Neural cell (in vitro differentiated cells): ENCODE measurements around the gene PLEKHD1. TPM values are rescaled to one million over a fixed set of nuclear protein-coding genes. Genes with fewer than 3 reads are reported as not detected.

Source experiments
- H2AFZ ChIP-seq: fragments of 200-600, 300-800 bp; sonication (generic), shearing (Covaris generic); 2 replicates; pipeline ENCODE4 v1.6.0; 2014; ENCODE audit warnings: low read depth, mild to moderate bottlenecking, antibody characterized with exemption, low read length, moderate library complexity
- H3F3A ChIP-seq: fragments of 200-600 bp; shearing (Covaris generic); 2 replicates; pipeline ENCODE4 v1.6.1; 2016; ENCODE audit warnings: mild to moderate bottlenecking, moderate library complexity, mixed read lengths, antibody characterized with exemption, low read length; ENCODE audit not compliant: insufficient read depth, poor library complexity, severe bottlenecking
- H3K27ac ChIP-seq: fragments of 200-600, 300-800 bp; sonication (generic), shearing (Covaris generic); 2 replicates; pipeline ENCODE4 v1.5.1; 2014; ENCODE audit warnings: mild to moderate bottlenecking, low read length, moderate library complexity
- H3K27me3 ChIP-seq: fragments of 300-800, 200-600 bp; sonication (generic), shearing (Covaris generic); 2 replicates; pipeline ENCODE4 v1.6.0; 2014; ENCODE audit warnings: mild to moderate bottlenecking, low read depth, low read length, moderate library complexity; ENCODE audit not compliant: insufficient read depth
- H3K36me3 ChIP-seq: fragments of 300-800, 200-600 bp; sonication (generic), shearing (Covaris generic); 2 replicates; pipeline ENCODE4 v1.5.1; 2014; ENCODE audit warnings: mild to moderate bottlenecking, antibody characterized with exemption, low read length, moderate library complexity; ENCODE audit not compliant: insufficient read depth
- H3K4me2 ChIP-seq: fragments of 300-800, 200-600 bp; sonication (generic), shearing (Covaris generic); 2 replicates; pipeline ENCODE4 v1.6.0; 2014; ENCODE audit warnings: mild to moderate bottlenecking, low read length
- H3K4me3 ChIP-seq: fragments of 300-800, 200-600 bp; sonication (generic), shearing (Covaris generic); 2 replicates; pipeline ENCODE4 v1.5.1; 2014; ENCODE audit warnings: mild to moderate bottlenecking, low read length, moderate library complexity
- H3K79me2 ChIP-seq: fragments of 200-600 bp; shearing (Covaris generic); replicated peaks from 2 replicates; pipeline ENCODE4 v1.6.0; 2014; ENCODE audit warnings: mild to moderate bottlenecking, low read length, moderate library complexity; ENCODE audit not compliant: insufficient read depth
- H3K9ac ChIP-seq: fragments of 300-800, 200-600 bp; sonication (generic), shearing (Covaris generic); 2 replicates; pipeline ENCODE4 v1.6.1; 2016; ENCODE audit warnings: mild to moderate bottlenecking, low read length, mixed read lengths
- H3K9me2 ChIP-seq: fragments of 200-600 bp; shearing (Covaris generic); 2 replicates; pipeline ENCODE4 v1.6.1; 2016; ENCODE audit warnings: mild to moderate bottlenecking, low read length, mixed read lengths; ENCODE audit not compliant: insufficient read depth
- H3K9me3 ChIP-seq: fragments of 200-600, 300-800 bp; sonication (generic), shearing (Covaris generic); 2 replicates; pipeline ENCODE4 v1.6.1; 2016; ENCODE audit warnings: mild to moderate bottlenecking, mixed run types, low read length, moderate library complexity, mixed read lengths
- H4K20me1 ChIP-seq: fragments of 200-600 bp; shearing (Covaris generic); 2 replicates; pipeline ENCODE4 v1.6.1; 2016; ENCODE audit warnings: mild to moderate bottlenecking, mixed run types; ENCODE audit not compliant: insufficient read depth
- EP300 ChIP-seq: fragments of 450-650 bp; conservative IDR thresholded peaks from 2 replicates; pipeline ENCODE4 v1.6.1; 2014; ENCODE audit warnings: antibody characterized with exemption, mild to moderate bottlenecking, moderate library complexity; ENCODE audit not compliant: poor library complexity, severe bottlenecking
- EZH2 ChIP-seq: fragments of 200-600, 300-800 bp; shearing (Covaris generic), sonication (generic); IDR thresholded peaks from 2 replicates; pipeline ENCODE4 v1.6.1; 2014; ENCODE audit warnings: antibody characterized with exemption, low read length, borderline replicate concordance, mild to moderate bottlenecking; ENCODE audit not compliant: insufficient read depth, poor library complexity, severe bottlenecking
- MXI1 ChIP-seq: fragments of 450-650 bp; conservative IDR thresholded peaks from 2 replicates; pipeline ENCODE4 v1.6.1; 2014; ENCODE audit warnings: antibody characterized with exemption, mild to moderate bottlenecking; ENCODE audit not compliant: poor library complexity, severe bottlenecking
- POLR2AphosphoS5 ChIP-seq: IDR thresholded peaks from 2 replicates; pipeline ENCODE4 v1.6.1; 2012
- RAD21 ChIP-seq: fragments of 450-650 bp; conservative IDR thresholded peaks from 2 replicates; pipeline ENCODE4 v1.6.1; 2014; ENCODE audit warnings: antibody characterized with exemption, mild to moderate bottlenecking, moderate library complexity
- SMC3 ChIP-seq: fragments of 450-650 bp; conservative IDR thresholded peaks from 2 replicates; pipeline ENCODE4 v1.6.1; 2014; ENCODE audit warnings: antibody characterized with exemption, mild to moderate bottlenecking, moderate library complexity; ENCODE audit not compliant: poor library complexity
- TAF1 ChIP-seq: IDR thresholded peaks from 2 replicates; pipeline ENCODE4 v1.6.1; 2012; ENCODE audit warnings: low read depth
- polyA plus RNA-seq: library from polyadenylated mRNA; depleted of rRNA; stranded (reverse); fragments of >200 nt; gene quantifications from 2 replicates; pipeline ENCODE4 v1.2.3, GENCODE V29; 2014
- TF ChIP-seq, protein P1 (sequence below): IDR thresholded peaks from 2 replicates; pipeline ENCODE4 v1.6.1; 2012; ENCODE audit warnings: borderline replicate concordance
- TF ChIP-seq, protein P2 (sequence below): fragments of 450-650 bp; IDR thresholded peaks from 2 replicates; pipeline ENCODE4 v1.5.1; 2014; ENCODE audit warnings: antibody characterized with exemption, mild to moderate bottlenecking, moderate library complexity; ENCODE audit not compliant: poor library complexity, severe bottlenecking

PLEKHD1 gene
- polyA plus RNA-seq, 1 donor from 2014 or later, result 0.52 TPM

GRCh38 chr14:69540654-69541335 lies 56.3 kb downstream of the PLEKHD1 start:
- Histone ChIP-seq H4K20me1 (no peaks in the 10 kb centered on the region), H3K4me2 (no peak overlapping the region), H3K27ac (no peak overlapping the region), H3K9me2 (no peaks in the 10 kb centered on the region), H3F3A (no peaks in the 10 kb centered on the region), H3K9ac (no peak overlapping the region), H3K79me2 (no peaks in the 10 kb centered on the region), H3K27me3 (no peaks in the 10 kb centered on the region), H3K9me3 (no peaks in the 10 kb centered on the region), H2AFZ (no peak overlapping the region), H3K4me3 (no peak overlapping the region), H3K36me3 (no peaks in the 10 kb centered on the region)
- TF ChIP-seq RAD21 (no peak), TAF1 (no peak), EP300 (no peak), MXI1 (no peak), POLR2AphosphoS5 (no peak), EZH2 (no peak), SMC3 (no peak)
- TF ChIP-seq, protein P1, sequence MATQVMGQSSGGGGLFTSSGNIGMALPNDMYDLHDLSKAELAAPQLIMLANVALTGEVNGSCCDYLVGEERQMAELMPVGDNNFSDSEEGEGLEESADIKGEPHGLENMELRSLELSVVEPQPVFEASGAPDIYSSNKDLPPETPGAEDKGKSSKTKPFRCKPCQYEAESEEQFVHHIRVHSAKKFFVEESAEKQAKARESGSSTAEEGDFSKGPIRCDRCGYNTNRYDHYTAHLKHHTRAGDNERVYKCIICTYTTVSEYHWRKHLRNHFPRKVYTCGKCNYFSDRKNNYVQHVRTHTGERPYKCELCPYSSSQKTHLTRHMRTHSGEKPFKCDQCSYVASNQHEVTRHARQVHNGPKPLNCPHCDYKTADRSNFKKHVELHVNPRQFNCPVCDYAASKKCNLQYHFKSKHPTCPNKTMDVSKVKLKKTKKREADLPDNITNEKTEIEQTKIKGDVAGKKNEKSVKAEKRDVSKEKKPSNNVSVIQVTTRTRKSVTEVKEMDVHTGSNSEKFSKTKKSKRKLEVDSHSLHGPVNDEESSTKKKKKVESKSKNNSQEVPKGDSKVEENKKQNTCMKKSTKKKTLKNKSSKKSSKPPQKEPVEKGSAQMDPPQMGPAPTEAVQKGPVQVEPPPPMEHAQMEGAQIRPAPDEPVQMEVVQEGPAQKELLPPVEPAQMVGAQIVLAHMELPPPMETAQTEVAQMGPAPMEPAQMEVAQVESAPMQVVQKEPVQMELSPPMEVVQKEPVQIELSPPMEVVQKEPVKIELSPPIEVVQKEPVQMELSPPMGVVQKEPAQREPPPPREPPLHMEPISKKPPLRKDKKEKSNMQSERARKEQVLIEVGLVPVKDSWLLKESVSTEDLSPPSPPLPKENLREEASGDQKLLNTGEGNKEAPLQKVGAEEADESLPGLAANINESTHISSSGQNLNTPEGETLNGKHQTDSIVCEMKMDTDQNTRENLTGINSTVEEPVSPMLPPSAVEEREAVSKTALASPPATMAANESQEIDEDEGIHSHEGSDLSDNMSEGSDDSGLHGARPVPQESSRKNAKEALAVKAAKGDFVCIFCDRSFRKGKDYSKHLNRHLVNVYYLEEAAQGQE, result no peak
- TF ChIP-seq, protein P2, sequence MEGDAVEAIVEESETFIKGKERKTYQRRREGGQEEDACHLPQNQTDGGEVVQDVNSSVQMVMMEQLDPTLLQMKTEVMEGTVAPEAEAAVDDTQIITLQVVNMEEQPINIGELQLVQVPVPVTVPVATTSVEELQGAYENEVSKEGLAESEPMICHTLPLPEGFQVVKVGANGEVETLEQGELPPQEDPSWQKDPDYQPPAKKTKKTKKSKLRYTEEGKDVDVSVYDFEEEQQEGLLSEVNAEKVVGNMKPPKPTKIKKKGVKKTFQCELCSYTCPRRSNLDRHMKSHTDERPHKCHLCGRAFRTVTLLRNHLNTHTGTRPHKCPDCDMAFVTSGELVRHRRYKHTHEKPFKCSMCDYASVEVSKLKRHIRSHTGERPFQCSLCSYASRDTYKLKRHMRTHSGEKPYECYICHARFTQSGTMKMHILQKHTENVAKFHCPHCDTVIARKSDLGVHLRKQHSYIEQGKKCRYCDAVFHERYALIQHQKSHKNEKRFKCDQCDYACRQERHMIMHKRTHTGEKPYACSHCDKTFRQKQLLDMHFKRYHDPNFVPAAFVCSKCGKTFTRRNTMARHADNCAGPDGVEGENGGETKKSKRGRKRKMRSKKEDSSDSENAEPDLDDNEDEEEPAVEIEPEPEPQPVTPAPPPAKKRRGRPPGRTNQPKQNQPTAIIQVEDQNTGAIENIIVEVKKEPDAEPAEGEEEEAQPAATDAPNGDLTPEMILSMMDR, result no peak

- Histone ChIP-seq H3K79me2 (no peaks in the 10 kb centered on the region), H3K27me3 (no peaks in the 10 kb centered on the region), H3K4me2 (no peak overlapping the region), H3K9me2 (no peaks in the 10 kb centered on the region), H3K9me3 (no peaks in the 10 kb centered on the region), H3K9ac (no peak overlapping the region), H3F3A (no peaks in the 10 kb centered on the region), H3K4me3 (no peak overlapping the region), H4K20me1 (no peaks in the 10 kb centered on the region), H3K27ac (no peak overlapping the region), H2AFZ (no peak overlapping the region), H3K36me3 (no peaks in the 10 kb centered on the region)
- TF ChIP-seq, protein P1, result no peak
- TF ChIP-seq, protein P2, result no peak
Observed at GRCh38 chr14:69542311-69542710, 57.8 kb downstream of the PLEKHD1 start.
